WI38 (cell line): ENCODE data around the gene MYLK.
A peak's percentile ranks its signal among the peaks of the same experiment; 100 is the strongest.

Experiments
- H3K4me3 ChIP-seq: 2 replicates; pipeline ENCODE4 v1.5.1; 2011; ENCODE audit warnings: low read depth, mild to moderate bottlenecking, control low read depth, low read length
- CTCF ChIP-seq: IDR thresholded peaks from 2 replicates; pipeline ENCODE4 v1.5.1; 2012; ENCODE audit warnings: low read depth, mild to moderate bottlenecking, control low read depth, low read length

Gene MYLK

GRCh38 chr3:123595396-123596180 lies 288.5 kb downstream of the MYLK start:
- TF ChIP-seq CTCF: no peak
- no peak overlapping the region for H3K4me3 ChIP-seq

GRCh38 chr3:123593381-123593780 lies 290.8 kb downstream of the MYLK start:
- H3K4me3 ChIP-seq: no peak overlapping the region
- no peak for TF ChIP-seq CTCF

GRCh38 chr3:123590685-123591450 lies 293.3 kb downstream of the MYLK start:
- TF ChIP-seq CTCF: no peak
- H3K4me3 ChIP-seq: no peak overlapping the region

- no peak overlapping the region for H3K4me3 ChIP-seq
- no peak for TF ChIP-seq CTCF
Observed at GRCh38 chr3:123587401-123587800, 296.7 kb downstream of the MYLK start.

- H3K4me3 ChIP-seq: no peak overlapping the region
- no peak for TF ChIP-seq CTCF
Observed at GRCh38 chr3:123586968-123587367, 297.2 kb downstream of the MYLK start.

- TF ChIP-seq CTCF: no peak
- peak overlapping the region; percentile 75 for H3K4me3 ChIP-seq
Observed at GRCh38 chr3:123586131-123586530, 298.0 kb downstream of the MYLK start.
